ENCODE data around the gene FCGR2B.

DNA sequence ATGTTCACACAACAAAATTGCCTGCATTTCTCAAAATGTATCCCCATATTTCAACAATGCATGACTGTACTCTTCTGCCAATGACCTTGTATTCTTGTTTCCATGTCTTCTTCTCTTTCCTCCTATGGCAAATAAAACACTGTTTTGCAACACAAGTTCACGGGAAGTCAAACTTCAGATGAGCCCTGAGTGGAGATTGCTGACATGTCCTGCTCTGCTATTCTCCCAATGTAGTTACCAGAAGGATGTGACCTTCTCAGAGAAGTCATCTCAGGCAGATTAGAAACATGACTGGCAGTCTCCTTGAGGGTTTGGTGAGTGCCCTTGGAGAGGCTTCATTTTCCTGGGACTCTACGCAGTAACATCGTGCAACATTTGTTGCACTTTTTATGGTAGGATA, 15.6 kb downstream of the FCGR2B start:
- TF ChIP-seq CTCF (IDR thresholded peaks at IDR 0.05; ENCODE audit: poor library complexity), result no peak
- no peak for TF ChIP-seq EZH2 (IDR thresholded peaks at IDR 0.05; ENCODE audit: borderline replicate concordance)

Measured in hepatocyte (in vitro differentiated cells).